CD4-positive, alpha-beta T cell treated with Interleukin-21 for 1 hour (primary cell): ENCODE data around the gene SP110.

Experiments used
- DNase-seq: peaks from one replicate; pipeline ENCODE4 v3.0.0-alpha.2; 2020

SP110 gene

GRCh38 chr2:230164139-230164538 lies 55.6 kb downstream of the SP110 start:
- DNase-seq = no peak

GRCh38 chr2:230162981-230163380 lies 56.8 kb downstream of the SP110 start:
- no peak for DNase-seq

GRCh38 chr2:230161184-230161583 lies 58.6 kb downstream of the SP110 start:
- DNase-seq = no peak

- DNase-seq = peak; percentile 53
Observed at GRCh38 chr2:230160112-230160660, 59.6 kb downstream of the SP110 start.

- DNase-seq = no peak
Observed at GRCh38 chr2:230158468-230158867, 61.3 kb downstream of the SP110 start.

- DNase-seq = no peak
Observed at GRCh38 chr2:230156782-230157699, 62.7 kb downstream of the SP110 start.

- no peak for DNase-seq
Observed at GRCh38 chr2:230155359-230155758, 64.4 kb downstream of the SP110 start.

GRCh38 chr2:230153390-230153976 lies 66.3 kb downstream of the SP110 start:
- no peak for DNase-seq

GRCh38 chr2:230152334-230152733 lies 67.5 kb downstream of the SP110 start:
- no peak for DNase-seq

GRCh38 chr2:230144355-230144754 lies 75.4 kb downstream of the SP110 start:
- DNase-seq = no peak

GRCh38 chr2:230140667-230141066 lies 79.1 kb downstream of the SP110 start:
- no peak for DNase-seq

- no peak for DNase-seq
Observed at GRCh38 chr2:230137902-230138539, 81.8 kb downstream of the SP110 start.

- no peak for DNase-seq
Observed at GRCh38 chr2:230135130-230135525, 84.7 kb downstream of the SP110 start.

- DNase-seq = no peak
Observed at GRCh38 chr2:230134496-230135129, 85.2 kb downstream of the SP110 start.

GRCh38 chr2:230131366-230131765 lies 88.4 kb downstream of the SP110 start:
- no peak for DNase-seq

- DNase-seq = no peak
Observed at GRCh38 chr2:230130668-230131364, 89.0 kb downstream of the SP110 start.

- no peak for DNase-seq
Observed at GRCh38 chr2:230129343-230129742, 90.4 kb downstream of the SP110 start.

- DNase-seq = no peak
Observed at GRCh38 chr2:230128623-230129342, 91.0 kb downstream of the SP110 start.

- no peak for DNase-seq
Observed at GRCh38 chr2:230127195-230127594, 92.6 kb downstream of the SP110 start.

GRCh38 chr2:230124757-230125431 lies 94.9 kb downstream of the SP110 start:
- DNase-seq = no peak

- DNase-seq = no peak
Observed at GRCh38 chr2:230124235-230124634, 95.5 kb downstream of the SP110 start.
